ENCODE data around the gene ISCA2.

ISCA2 gene

GRCh38 chr14:74546416-74546815 lies 52.9 kb downstream of the ISCA2 start:
- TF ChIP-seq CTCF (IDR thresholded peaks at IDR 0.05; ENCODE audit: low read depth, low read length) = no peak
- H3K4me3 ChIP-seq (ENCODE audit: low read depth, low read length) = no peak overlapping the region
- no peak for DNase-seq (ENCODE audit: low read depth, low spot score)
- in situ Hi-C loops (cut with HindIII; ENCODE audit: low sequenced_read_pairs) = no loop called here
